Ramos (cell line): ENCODE data around the gene TNFAIP8.
"Not testable (repeated sequence)": the region's sequence is repeated elsewhere in the genome, so short reads cannot be mapped to it uniquely, and the experiment has no call there.

Experiments
- in situ Hi-C: fragments of 300-500 bp; cut with MboI; formaldehyde crosslinking; loops from one replicate; pipeline ENCODE4 v1.14.3; 2022; ENCODE audit warnings: low sequenced_read_pairs; ENCODE audit not compliant: unreplicated experiment

The TNFAIP8 gene

GRCh38 chr5:119412279-119413227 is 56.7 kb downstream of the TNFAIP8 start:
- in situ Hi-C loops: loop anchor here (5.0 to 10.0 kb wide), 3 partner anchors 90 to 428 kb away; partner anchors contain the start of gene DTWD2

GRCh38 chr5:119414124-119414734 is 58.4 kb downstream of the TNFAIP8 start:
- in situ Hi-C loops: loop anchor here (5.0 to 10.0 kb wide), 3 partner anchors 92 to 429 kb away; partner anchors contain the start of gene DTWD2

- in situ Hi-C loops: loop anchor here (10.0 kb wide), 1 partner anchor 433 kb away; the partner anchor contains the start of gene DTWD2
These were observed 62.2 kb downstream of the TNFAIP8 start for GRCh38 chr5:119417891-119418605.

GRCh38 chr5:119418606-119419100 is 62.8 kb downstream of the TNFAIP8 start:
- in situ Hi-C loops: loop anchor here (10.0 kb wide), 1 partner anchor 434 kb away; the partner anchor contains the start of gene DTWD2

- in situ Hi-C loops: no loop called here
These were observed 64.3 kb downstream of the TNFAIP8 start for GRCh38 chr5:119420169-119420568.

GRCh38 chr5:119426057-119426456 is 70.2 kb downstream of the TNFAIP8 start:
- in situ Hi-C loops: no loop called here

- in situ Hi-C loops: no loop called here
These were observed 71.2 kb downstream of the TNFAIP8 start for GRCh38 chr5:119427060-119427459.

GRCh38 chr5:119427596-119427995 is 71.8 kb downstream of the TNFAIP8 start:
- in situ Hi-C loops: not testable (repeated sequence)

- in situ Hi-C loops: not testable (repeated sequence)
These were observed 72.3 kb downstream of the TNFAIP8 start for GRCh38 chr5:119428166-119428565.

GRCh38 chr5:119428574-119428973 is 72.8 kb downstream of the TNFAIP8 start:
- in situ Hi-C loops: not testable (repeated sequence)

GRCh38 chr5:119432674-119433237 is 76.9 kb downstream of the TNFAIP8 start:
- in situ Hi-C loops: not testable (repeated sequence)

GRCh38 chr5:119435436-119436132 is 79.8 kb downstream of the TNFAIP8 start:
- in situ Hi-C loops: no loop called here

- in situ Hi-C loops: not testable (repeated sequence)
These were observed 82.2 kb downstream of the TNFAIP8 start for GRCh38 chr5:119437785-119438586.

GRCh38 chr5:119438587-119438917 is 82.7 kb downstream of the TNFAIP8 start:
- in situ Hi-C loops: not testable (repeated sequence)

GRCh38 chr5:119439140-119439631 is 83.4 kb downstream of the TNFAIP8 start:
- in situ Hi-C loops: no loop called here

GRCh38 chr5:119439632-119440031 is 83.8 kb downstream of the TNFAIP8 start:
- in situ Hi-C loops: not testable (repeated sequence)

- in situ Hi-C loops: not testable (repeated sequence)
These were observed 88.8 kb downstream of the TNFAIP8 start for GRCh38 chr5:119444643-119445042.

GRCh38 chr5:119445544-119445943 is 89.7 kb downstream of the TNFAIP8 start:
- in situ Hi-C loops: no loop called here
